HG02678 (cell line): ENCODE measurements around the gene PXDC1.
A peak's percentile ranks its signal among the peaks of the same experiment; 100 is the strongest.

Source experiments
- ATAC-seq: cut with Tn5 transposase; IDR thresholded peaks from one replicate; pipeline ENCODE4 v1.9.1; 2021; ENCODE audit warnings: mild to moderate bottlenecking, moderate library complexity; ENCODE audit not compliant: unreplicated experiment

PXDC1 gene

DNA sequence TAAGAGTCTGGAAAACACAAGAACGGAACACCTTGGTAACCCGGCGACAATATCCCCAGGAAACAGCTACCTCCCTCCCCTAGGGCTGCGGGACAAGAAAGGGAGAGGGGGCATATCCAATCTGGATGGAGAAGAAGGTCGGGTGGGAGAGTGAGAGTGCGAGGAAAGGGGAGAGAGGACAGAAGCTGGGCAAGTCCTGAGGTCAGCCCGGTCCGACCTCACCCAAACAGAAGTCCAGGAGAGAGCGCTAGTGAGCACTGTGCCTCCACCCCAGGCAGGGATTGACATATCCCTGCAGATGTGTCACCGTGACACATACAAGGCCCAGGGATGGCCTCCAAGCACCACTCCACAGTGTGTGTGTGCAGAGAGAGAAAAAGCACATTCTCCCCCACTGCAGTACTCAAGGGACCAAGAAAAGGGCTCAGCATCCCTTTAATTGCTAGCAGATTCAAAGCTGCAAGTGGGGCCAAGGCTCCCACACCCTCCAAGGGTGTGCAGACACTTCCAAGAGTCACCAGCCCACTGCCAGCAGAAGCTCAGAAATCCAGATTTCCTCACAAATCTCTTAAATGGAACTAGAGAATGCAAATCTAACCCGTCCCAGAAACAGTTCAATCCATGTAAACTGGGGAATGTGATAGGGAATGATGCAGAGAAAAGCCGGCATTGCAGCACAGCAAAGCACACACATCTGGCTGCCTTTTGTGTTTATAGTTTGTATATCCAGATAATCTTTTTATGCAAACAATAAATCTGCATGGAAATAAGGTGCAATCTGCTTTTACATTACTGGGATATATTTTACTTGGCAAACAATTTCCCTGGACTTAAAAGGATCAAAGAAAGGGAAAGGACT, 3.1 kb downstream of the PXDC1 start:
- no peak for ATAC-seq

DNA sequence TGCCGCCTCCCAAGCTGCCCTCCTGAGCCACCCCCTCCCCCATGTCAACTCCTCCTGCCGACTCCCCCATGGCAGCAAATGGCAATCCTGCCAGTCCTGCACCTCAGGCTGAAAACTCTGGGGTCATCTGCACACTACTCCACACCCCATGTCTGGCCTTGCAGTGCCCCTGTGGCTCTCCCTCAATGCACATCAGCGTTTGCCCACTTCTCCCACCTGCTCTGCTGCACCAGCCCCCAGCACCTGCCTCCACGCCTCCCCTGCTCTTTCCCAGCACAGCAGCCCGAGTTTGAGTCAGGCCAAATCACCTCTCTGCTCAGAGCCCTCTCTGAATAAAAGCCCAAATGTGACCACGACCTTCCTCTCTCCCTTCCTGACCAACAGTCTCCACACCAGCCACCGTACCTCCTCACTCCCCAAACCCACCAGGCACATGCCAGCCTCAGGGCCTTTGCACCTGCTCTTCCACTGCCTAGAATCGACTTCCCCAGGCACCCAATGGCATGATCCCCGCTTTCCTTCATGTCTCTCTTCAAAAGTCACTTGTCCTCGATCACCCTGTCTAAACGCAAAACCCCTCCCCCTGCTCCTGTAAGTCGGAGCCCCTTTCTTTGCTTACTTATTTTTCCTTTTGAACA, 4.3 kb downstream of the PXDC1 start:
- ATAC-seq: no peak

DNA sequence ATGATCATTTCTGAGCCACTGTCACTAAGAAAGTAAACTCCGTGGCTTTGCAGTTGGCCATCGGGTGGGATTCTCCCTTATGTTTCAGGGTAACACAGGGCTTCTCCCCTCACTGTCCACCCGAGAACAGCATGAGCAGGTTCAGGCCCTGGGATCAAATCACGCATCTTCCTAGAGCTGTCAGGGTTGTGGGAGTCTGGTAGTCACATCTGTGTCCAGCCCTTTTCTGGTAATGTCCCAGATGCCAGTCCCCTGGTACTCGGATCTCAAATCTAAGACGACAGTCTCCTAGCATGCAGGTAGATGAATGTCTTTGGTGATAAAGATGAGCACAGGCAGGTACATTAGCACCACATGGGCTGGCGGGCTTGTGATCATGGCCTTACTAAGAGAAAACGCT, 4.8 kb downstream of the PXDC1 start:
- ATAC-seq: no peak

DNA sequence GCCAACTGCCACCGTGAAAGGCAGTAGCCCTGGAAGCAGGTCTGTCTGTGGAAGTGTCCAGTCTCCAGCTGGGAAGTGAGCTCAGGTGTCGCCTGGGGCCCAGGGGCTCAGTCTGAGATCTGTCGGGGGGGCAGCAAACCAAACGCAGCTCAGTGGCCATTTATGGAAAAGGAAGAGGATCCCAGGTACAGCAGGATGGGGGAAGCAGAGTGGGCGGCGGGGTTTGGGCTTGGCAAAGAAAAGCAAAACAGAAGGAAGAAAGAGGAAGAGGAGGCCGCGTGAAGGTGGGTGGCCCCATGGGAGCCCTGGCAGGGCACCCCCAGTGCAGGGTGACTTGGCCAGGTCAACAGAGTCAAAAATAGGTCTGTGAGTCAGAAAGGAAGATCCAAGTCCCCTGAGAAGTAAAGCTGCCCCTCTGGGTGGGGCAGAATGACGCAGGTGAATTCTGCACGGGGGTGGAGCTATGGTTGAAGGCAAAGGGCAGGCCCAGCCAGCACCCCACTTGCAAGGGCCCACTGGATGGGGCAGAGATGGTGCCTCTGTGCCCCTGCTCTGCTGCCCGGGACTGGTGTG, 5.3 kb downstream of the PXDC1 start:
- no peak for ATAC-seq

DNA sequence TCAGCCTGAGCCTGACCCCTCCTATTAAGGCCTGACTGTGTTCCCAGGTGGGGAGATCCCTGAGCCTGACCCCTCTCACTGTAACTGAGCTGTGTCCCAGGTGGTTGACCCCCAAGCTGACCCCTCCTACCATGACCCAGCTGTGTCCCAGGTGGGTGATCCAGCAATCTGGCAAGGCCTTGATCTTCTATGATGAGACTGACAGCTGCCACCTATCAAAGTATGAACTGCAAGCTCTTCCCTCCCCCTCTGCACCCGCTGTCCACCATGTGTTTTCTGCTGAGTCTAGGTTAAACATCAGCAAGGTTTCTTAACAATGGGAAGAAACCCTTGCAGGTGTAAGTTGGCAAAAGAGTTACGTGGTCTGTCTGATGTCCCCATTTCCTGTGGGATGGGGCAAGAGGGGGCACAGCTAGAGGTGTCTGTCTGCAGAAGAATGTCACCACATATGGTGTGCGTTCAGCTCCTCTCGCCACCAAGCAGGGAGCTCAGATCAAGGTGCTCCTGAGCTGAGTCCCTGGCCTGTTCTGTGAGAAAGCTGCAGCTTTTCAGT, 5.9 kb downstream of the PXDC1 start:
- ATAC-seq: no peak

DNA sequence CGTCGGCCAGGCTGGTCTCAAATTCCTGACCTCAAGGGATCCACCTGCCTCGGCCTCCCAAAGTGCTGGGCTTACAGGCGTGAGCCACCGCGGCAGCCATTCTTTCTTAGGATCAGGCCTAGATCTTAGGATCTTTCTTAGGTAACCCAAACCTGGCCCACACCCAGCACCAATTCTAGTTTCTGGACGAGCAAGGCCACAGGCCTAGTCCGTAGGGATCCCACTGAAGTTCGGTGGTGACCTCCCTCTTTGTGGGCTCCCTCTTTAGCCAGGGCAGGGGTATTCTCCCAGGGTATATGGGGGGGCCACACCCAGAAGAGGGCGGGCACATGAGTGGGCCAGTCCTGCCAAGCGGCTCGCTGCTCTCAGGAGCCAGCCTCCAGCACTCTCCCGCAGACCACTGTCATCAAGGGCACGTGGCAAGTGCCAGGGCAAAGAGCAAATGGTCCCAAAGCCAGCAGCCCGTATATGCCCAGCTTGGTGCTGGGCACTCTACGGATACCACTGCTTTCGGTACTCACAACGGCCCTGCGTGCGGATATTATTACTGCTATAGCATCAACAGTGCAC, 6.5 kb downstream of the PXDC1 start:
- ATAC-seq: no peak

DNA sequence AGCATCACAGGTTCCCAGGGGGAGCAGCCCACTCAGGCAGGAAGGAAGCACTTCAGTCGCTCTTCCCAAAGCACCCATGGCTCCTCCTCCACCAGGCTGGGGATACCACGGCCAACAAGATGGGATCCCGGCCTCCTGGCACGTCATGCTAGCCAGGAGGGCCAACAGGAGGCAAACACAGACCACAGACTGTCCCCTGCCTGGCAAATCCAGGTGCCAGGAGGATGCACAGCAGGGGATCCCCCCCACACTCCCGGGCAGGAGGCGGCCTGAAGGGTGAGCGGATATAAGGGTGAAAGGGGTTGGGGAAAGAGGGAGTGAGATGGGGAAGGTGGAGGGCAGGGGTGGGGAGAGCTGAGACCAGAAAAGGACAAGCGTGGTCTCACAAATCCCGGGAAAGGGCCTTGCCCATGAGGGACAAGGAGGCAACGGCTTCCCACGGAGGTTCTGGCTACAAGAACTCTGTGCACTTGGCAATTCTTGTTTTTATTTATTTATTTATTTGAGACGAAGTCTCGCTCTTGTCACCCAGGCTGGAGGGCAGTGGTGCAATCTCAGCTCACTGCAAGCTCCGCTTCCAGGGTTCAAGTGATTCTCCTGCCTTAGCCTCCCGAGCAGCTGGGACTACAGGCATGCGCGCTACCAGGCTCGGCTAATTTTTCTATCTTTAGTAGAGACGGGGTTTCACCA, 7.2 kb downstream of the PXDC1 start:
- no peak for ATAC-seq

DNA sequence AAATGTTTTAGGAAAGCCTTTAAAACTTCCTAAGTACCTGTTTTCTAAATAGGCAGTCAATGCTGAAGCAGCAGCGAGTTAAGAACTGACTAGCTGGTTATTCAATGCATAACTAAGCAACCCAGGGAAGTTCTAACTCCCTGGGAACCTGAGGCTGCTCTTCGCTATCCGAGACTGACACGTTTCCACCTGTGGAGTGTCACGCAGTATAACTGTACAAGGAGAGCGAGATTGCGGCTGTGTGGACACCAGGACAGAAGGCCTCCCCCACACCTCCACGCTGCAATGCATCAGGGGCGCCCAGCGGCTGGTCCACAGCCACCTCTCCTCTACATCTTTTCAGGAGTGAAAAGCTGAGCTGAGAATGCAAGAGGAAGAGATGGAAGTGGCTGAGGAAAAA, 8.0 kb downstream of the PXDC1 start:
- ATAC-seq: no peak

DNA sequence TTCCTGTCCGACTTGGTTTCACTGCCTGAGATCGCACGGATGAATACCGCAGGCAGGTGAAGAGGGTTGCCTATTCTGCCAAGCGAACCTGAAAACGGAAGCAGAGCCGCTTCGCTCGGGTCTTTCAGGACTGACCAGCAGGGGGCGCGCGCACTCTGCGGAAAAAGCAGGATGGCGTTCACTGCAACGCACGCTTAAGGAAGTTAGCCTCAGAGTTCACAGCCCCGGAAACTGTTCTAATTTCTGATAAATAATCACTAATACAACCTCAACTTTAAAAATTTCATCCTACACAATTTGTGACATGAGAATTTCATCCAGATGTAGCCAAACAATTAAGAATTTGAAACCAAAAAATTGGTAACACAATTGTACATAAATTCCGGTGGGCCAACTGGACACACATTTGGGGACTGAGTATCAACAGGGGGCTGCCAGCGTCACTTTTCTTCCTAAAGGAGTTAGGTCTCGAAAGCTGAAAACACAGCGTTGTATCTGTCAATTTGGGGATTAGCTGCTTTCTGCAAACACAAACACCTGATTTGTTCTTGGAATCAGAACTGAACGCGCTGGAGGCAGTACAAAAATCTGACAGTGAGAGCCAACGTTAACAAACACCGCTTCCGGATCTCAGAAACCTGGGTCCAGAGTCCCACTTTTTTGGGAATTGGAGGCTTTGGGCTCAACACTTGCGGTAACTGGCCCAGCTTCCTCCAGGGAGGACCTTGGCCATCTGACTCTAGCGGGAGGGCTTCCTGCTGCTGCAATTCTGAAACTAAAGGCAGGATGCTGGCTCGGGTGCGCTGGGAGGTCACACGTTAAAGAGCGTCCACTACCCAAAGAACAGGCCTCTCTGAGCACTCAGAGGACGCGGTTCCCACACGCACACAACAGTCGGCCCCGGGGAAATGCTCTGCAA, 8.8 kb downstream of the PXDC1 start:
- peak; percentile 76 for ATAC-seq

DNA sequence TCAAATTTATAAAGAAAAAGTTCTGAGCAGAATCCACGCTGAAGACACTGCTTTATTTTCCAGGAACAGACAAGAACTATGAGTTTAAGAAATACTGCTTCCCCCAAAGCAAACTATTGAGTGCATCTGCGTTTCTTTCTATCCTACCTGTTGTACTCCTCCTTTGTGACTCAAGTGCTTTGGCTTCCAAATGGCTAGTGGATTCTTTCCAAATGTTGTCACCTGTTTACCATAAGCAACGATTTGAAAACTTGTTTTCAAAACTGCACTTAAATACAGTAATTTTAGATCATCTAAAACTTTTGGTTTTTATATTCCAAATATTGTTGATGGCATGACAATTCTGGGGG, 9.5 kb downstream of the PXDC1 start:
- no peak for ATAC-seq

DNA sequence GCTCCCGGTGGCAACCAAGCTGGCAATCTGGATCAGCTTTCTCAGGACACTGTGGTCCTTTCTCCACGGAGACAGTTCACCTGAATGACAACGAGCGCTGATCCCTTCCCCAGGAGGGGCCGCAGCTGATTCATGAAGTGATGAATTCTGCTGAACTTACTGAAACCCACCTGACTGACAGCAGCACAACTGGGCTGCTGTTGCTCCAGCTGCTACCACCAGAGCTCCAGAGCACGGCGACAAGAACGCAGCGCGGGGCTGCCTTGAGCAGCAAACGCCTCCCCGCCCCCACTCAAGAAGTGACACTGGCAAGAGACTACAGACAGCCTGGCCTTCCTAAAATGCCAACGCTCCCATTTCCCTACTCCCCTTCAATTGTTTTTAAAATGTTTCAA, 10.0 kb downstream of the PXDC1 start:
- ATAC-seq: no peak

DNA sequence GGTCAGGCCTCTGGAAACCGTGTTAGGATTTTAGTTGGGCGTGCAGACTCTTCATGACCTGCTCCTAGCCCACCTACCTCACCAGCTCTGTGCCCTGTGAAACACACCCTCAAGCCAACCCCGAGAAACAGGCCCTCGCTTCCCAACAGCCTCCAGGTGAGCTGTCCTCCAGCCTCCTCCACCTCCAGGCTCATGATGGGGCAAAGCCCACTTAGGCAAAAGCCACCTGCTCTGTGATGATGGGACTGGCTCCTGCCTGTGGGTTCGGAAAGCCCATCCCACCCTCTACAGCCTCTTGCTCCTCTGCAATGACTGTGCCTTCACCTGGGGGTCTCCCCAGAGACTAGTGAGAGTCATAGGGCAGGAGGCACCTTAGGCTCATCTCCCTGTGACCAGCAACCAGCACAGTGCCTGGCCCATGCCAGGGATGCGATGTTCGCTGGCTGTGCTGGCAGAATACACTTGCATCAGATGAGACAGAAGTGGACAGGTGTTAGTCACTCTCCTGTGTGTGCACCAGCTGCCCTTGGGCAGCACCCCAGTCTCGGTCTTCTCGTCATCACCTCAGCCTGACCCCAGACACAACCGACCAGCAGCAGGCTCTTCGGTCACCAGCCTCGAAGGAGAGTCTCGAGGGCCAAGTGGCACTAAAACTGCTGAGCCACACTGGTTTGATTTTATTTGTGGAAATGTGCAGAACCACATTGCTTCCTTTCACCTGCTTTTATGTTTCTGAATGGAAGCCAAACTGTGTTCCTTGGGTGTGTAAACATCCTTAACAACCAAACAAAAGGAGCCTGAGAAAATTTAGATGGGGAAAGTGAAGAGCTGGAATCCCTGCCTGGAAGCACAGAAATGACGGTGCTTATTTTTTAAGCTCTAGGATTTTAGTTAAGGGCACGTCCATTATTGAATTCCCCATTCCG, 10.7 kb downstream of the PXDC1 start:
- ATAC-seq: no peak

DNA sequence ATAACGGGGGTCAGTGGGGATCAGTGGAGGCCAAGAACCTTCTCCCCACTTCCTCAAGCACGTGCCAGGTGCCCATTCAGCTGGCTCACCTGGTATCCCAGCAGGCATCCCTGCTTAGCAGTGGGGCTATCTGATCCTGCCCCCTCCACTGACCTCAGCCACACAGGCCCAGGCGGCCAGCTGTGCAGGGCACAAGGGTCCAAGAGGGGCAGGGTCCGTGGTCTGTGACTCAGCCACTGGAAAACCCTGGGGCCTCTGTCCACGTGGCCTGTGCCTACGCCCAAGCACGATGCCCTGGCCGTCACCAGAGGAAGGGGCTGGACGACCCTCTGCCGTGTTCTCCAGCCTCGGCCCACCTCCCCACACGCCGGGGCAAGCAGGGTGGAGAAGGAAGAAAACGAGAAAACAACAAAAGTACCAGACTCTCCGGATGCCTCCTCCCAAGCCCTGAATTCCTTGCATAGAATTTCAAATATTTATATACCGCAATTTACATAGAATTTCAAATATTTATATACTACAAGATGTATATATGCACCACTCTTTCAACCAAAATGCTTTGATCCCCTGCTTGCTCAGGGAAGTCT, 12.1 kb downstream of the PXDC1 start:
- no peak for ATAC-seq

DNA sequence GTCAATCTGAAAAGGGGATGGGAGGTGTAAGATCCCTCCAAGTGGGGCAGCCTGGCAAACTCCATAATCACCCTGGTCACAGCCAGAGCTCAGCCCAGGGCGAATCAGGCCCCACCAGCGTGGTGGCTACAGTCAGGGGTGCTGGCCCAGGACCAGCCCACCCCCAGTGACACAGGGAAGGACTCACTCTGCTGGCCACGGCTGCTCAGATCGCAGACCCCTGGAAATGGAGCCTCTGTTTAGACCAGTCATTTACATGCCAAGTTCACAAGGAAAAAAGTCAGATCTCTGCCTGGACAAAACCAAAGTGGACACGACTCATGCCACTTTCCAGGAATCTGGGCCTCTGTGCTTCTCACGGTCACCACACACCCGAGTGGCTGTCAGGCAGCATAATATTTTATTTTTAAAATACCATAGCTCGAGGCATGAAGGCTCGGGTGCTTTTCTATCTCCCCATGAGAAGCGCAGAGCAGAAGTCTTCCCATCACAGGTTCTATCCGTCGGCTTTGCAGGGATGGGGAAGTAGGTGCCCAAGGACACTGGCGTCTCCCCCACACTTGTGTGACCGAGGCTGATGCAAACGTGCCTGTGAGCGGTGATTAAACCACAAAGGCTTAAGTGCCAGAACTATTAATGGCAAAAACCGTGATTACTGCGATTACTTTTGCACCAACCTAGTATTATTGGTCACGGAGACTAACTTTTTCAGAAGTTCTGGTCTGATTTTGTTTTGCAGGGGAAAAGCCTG, 13.0 kb downstream of the PXDC1 start:
- no peak for ATAC-seq

DNA sequence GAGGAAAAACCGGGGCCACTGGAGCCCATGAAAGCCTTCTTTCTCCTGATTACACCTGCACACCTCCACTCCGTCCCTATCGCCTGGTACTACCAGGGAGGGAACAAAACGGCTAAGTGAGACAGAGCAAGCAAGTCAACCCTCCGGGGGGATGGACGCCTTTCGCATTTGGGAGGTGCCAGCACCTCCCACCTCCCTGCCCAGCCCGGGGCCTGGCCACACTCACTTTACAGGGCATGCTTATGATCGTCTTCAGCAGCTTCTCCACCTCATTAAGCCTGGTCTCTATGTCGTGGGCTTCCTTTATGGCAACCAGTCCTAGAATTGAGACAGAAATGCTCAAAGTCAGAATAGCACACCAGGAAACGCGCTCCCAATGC, 13.7 kb downstream of the PXDC1 start:
- ATAC-seq: no peak

DNA sequence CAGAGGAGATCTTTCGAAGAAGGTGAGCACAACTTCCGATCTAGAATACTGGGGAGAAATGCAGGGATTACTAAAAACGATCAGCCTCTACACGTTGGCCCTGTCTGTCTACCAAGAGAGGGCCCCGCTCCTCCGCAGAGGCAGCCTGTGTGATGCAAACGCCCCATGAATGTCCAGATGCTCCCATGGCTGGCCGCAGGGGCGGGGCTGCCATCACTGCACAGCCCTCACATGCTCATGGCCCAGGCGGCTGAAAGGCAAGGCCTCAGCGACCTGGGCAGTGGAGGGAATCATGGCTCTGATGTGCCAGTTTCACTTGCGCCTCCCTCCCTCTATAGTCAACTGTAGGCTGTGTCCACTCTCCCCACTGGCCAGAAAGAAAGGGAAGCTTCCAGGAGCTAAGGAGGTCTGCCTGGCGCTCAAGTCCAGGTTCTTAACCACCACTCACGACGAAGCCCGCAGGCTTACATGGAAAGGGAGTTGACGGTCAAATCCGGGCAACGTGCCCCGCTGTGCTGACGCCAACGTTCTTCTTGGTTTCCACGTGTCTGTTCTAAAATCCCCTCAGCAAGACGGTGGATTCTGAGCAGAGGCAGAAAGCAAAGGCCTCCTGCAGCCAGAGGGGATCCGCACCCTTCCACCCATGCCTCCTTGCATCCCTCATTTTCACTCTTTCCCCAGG, 14.2 kb downstream of the PXDC1 start:
- no peak for ATAC-seq

DNA sequence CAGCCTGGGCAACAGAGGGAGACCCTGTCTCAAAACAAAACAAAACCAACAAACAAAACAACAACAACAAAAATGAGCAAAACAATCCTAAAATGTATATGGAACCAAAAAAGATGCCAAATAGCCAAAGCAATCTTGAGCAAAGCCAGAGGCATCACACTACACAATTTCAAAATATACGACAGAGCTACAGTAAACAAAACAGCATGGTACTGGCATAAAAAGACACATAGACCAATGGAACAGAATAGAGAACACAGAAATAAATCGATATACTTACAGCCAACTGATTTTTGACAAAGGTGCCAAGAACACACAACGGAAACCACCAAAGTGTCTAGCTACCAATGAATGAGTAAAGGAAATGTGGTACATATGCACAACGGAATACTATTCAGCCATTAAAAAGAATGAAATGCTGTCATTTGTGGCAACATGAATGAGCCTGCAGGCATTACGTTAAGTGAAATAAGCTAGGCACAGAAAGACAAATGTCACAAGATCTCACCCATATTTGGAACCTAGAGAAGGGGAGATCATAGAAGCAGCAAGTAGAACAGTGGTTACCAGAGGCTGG, 16.4 kb downstream of the PXDC1 start:
- no peak for ATAC-seq
